GM20431 (cell line): ENCODE measurements around the gene C2orf15.
"Not testable (repeated sequence)": the region's sequence is repeated elsewhere in the genome, so short reads cannot be mapped to it uniquely, and the experiment has no call there.

Experiments used
- in situ Hi-C: fragments of 300-500 bp; cut with MseI, MboI; formaldehyde crosslinking; loops from one replicate; pipeline ENCODE4 v1.15.0; 2020; ENCODE audit warnings: low sequenced_read_pairs; ENCODE audit not compliant: unreplicated experiment

Gene C2orf15

GRCh38 chr2:99159594-99159993 is 18.1 kb downstream of the C2orf15 start:
- in situ Hi-C loops: no loop called here

GRCh38 chr2:99166218-99166617 is 24.7 kb downstream of the C2orf15 start:
- in situ Hi-C loops: no loop called here

- in situ Hi-C loops: no loop called here
These were observed 28.0 kb downstream of the C2orf15 start for GRCh38 chr2:99169534-99169933.

GRCh38 chr2:99171377-99172140 is 30.1 kb downstream of the C2orf15 start:
- in situ Hi-C loops: no loop called here

- in situ Hi-C loops: no loop called here
These were observed 39.5 kb downstream of the C2orf15 start, which contains the start of the genes MITD1 and MRPL30 for GRCh38 chr2:99180755-99181623. TSS of gene MITD1 (minus strand) at chr2:99181058. CDS start at chr2:99180981, 77 bp downstream. TSS of gene MRPL30 (plus strand) at chr2:99181184. CDS start at chr2:99186204, 5,020 bp downstream.

GRCh38 chr2:99181624-99182000 is 40.1 kb downstream of the C2orf15 start:
- in situ Hi-C loops: no loop called here

GRCh38 chr2:99183025-99183424 is 41.5 kb downstream of the C2orf15 start:
- in situ Hi-C loops: no loop called here

GRCh38 chr2:99184811-99185210 is 43.3 kb downstream of the C2orf15 start:
- in situ Hi-C loops: no loop called here

- in situ Hi-C loops: no loop called here
These were observed 45.5 kb downstream of the C2orf15 start for GRCh38 chr2:99187011-99187410.

- in situ Hi-C loops: no loop called here
These were observed 46.9 kb downstream of the C2orf15 start for GRCh38 chr2:99188357-99188756.

- in situ Hi-C loops: no loop called here
These were observed 49.0 kb downstream of the C2orf15 start for GRCh38 chr2:99190548-99190947.

GRCh38 chr2:99192364-99192763 is 50.9 kb downstream of the C2orf15 start:
- in situ Hi-C loops: not testable (repeated sequence)

GRCh38 chr2:99198103-99198841 is 56.8 kb downstream of the C2orf15 start:
- in situ Hi-C loops: no loop called here

GRCh38 chr2:99200076-99200800 is 58.7 kb downstream of the C2orf15 start:
- in situ Hi-C loops: loop anchor here (25.0 kb wide), 1 partner anchor 112 kb away; the partner anchor contains the start of gene LYG1
